HG03354 (cell line): ENCODE results near the gene MED1.

Source experiments
- ATAC-seq: cut with Tn5 transposase; IDR thresholded peaks from one replicate; pipeline ENCODE4 v1.9.1; 2021; ENCODE audit warnings: mild to moderate bottlenecking; ENCODE audit not compliant: unreplicated experiment, poor library complexity, severe bottlenecking

The MED1 gene

DNA sequence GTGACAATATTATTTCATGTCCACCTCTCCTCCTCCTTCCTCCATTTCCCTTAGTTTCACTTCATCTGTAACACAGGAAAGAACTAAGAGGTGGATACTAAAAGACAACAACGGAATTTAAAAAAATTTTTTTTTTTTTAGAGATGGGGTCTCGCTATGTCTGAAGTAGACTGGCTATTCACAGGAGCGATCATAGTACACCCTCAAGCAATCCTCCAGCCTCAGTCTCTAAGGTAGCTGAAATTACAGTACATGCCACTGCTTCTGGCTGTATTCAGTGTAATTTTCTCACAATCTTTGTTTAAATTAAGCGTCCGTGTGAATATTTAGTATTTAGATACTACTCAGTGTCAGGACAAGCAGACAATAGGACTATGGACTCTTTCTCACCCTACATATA, 85.2 kb downstream of the MED1 start:
- no peak for ATAC-seq

DNA sequence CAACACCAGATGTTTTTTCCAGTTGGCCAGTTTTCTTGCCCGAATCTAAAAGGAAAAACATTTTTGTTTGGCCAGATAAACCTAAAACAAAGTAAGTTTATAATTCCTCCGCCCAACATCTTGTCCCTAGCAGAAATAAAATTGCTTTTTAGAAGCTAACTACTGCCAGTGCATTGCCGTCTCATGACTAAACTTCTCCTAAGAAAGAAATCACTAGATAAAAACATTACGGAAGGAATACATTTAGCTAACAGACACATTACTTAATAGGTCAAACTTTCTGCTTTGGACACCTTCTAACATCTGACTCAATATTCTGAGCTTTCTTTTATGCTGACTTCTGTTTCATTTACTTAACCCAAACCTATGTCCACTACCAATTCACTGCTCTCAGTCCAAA, 85.8 kb downstream of the MED1 start:
- no peak for ATAC-seq

DNA sequence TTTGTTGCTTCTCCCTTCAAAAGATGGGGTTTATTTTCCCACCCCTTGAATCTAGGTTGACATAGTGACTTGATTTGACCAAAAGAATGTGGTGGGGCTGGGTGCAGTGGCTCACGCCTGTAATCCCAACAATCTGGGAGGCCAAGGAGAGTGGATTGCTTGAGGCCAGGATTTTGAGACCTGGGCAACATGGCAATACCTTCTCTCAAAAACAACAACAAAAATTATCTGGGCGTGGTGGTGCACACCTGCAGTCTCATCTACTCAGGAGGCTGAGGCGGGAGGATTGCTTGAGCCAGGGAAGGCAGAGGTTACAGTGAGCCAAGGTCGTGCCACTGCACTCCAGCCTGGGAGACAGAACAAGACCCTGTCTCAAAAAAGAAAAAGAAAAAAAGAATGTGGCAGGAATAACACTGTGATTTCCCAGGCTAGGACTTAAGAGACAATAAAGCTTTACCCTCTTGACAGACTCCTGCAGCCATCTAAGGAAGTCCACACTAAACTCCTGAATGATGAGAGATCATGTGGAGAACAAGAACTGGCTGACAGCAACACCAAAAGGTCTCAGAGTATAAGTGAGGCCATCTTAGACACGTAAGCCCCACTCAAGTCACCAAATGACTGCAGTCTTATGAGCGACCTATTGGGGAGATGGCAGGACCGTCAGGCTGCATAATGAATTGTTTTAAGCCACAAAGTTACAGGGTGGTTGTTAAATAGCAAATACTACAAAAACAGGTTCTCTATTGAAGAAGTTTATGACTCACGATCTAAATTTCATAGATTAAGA, 86.6 kb downstream of the MED1 start:
- ATAC-seq = no peak

DNA sequence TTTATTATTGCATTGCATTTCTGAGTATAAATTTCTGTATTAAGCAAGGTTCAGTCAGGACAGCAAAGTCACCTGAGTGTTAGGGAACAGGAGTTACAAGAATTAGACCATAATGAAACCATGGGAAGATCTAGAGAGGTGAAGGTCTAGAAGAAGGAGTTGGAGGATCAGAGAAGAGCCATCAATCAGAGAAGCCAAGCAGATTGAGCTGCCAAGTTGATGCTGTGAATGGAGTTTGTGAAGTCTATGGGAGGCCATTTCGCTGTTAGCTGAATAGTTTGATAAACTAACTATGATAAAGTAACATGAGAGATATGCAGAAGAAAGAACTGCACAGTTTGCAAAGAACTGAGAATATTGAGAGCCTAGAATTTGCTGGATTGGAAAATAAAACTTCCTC, 90.0 kb downstream of the MED1 start:
- no peak for ATAC-seq

DNA sequence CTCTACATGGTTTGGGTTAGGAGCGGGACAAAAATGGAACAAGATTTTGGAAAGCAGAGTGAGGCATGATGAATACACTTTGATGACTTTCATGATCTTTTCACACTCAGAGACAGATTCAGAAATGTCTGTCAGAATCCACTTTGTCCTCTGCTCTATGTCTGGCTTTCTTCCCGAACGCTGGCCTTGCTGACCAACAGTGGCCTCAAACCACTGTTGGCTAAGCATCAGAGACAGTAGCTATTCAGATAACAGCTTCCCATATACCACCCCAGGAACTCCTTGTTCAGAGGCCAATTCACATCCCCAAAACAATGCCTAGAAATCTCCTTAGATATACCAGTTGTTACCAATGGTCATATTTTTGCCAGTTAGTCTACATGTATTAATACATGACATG, 90.5 kb downstream of the MED1 start:
- ATAC-seq = no peak

DNA sequence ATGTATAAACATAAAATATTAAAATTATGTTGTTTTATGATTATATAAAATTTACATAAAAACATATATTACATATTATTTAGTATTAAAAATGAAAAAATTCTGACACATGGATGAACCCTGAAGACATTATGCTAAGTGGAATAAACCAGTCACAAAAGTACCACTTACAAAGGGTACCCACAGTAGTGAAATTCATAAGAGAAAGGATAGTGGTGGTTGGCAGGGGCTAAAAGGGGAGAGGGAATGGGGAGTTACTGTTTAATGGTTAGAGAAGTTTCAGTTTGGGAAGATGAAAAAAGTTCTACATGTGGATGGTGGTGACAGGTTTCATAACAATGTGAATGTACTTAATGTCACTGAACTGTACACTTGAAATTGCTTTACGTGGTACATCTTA, 91.1 kb downstream of the MED1 start:
- ATAC-seq = no peak

DNA sequence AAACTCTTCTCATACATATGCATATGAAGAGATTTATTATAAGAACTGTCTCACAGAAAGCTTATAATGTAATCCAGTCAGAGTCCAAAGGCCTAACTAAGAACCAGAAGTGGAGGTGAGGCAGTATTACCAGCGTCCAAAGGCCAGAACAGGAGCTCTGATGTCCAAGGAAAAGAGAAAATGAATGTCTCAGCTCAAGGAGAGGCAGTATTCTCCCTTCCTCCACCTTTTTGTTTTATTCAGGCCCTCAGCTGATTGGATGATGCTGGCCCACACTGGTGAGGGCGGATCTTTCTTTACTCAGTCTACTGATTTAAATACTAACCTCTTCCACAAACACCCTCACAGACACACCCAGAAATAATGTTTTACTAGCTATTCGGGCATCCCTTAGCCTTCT, 93.1 kb downstream of the MED1 start:
- no peak for ATAC-seq

DNA sequence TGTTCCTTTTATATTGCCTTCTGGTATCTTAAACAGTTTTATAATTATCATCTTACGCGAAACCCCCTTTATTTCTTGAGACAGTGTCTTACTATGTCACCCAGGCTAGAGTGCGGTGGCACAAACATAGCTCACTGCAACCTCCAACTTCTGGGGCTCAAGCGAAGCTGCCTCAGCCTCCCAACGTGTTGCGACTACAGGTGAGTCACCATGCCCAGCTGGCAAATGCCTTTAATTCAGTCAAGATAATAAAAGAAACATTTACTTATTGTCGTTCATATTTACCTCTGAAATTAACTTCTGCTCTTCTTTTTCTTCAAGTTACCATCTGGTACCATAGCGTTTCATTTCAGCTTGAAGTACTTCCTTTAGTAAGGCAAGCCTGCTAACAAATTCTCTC, 93.6 kb downstream of the MED1 start:
- ATAC-seq = no peak
